Subcutaneous adipose tissue (tissue), 4 donors: Measurements from ENCODE around the gene REST. TPM values are rescaled to one million over a fixed set of nuclear protein-coding genes. Genes with fewer than 3 reads are reported as not detected.

Experiments
- total RNA-seq, 4 donors: library from RNA; depleted of rRNA; stranded (reverse); fragments of >200 nt; gene quantifications; one replicate each; pipeline ENCODE4 v1.1.0, GENCODE V29; 2016
- TF ChIP-seq, protein P1 (sequence below): fragments of 450-650 bp; IDR thresholded peaks from one replicate; pipeline ENCODE4 v1.5.1; 2016; ENCODE audit warnings: low read depth, mild to moderate bottlenecking, control low read depth, antibody characterized with exemption, moderate library complexity

The REST gene
- total RNA-seq, 4 donors from 2014 or later = 25.1 to 37.2 (median 32.1) TPM

DNA sequence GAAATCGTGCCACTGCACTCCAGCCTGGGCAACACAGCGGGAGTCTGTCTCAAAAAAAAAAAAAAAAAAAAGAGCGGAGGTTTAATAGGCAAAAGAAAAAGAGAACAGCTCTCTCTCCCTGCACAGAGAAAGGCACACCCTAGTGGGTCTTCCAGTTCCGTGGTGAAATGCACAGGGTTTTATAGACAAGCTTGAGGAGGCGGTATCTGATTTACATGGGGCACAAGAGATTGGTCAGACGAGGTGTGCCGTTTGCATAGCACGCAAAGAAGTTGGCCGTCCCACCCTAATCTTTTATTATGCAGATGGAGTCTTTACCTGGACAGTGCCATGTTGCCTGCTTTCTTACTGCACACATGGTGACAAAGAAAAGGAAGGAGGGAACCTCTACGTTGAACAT is 33.5 kb upstream of the REST start:
- TF ChIP-seq, protein P1, sequence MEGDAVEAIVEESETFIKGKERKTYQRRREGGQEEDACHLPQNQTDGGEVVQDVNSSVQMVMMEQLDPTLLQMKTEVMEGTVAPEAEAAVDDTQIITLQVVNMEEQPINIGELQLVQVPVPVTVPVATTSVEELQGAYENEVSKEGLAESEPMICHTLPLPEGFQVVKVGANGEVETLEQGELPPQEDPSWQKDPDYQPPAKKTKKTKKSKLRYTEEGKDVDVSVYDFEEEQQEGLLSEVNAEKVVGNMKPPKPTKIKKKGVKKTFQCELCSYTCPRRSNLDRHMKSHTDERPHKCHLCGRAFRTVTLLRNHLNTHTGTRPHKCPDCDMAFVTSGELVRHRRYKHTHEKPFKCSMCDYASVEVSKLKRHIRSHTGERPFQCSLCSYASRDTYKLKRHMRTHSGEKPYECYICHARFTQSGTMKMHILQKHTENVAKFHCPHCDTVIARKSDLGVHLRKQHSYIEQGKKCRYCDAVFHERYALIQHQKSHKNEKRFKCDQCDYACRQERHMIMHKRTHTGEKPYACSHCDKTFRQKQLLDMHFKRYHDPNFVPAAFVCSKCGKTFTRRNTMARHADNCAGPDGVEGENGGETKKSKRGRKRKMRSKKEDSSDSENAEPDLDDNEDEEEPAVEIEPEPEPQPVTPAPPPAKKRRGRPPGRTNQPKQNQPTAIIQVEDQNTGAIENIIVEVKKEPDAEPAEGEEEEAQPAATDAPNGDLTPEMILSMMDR = no peak

GRCh38 chr4:56874923-56875322 is 32.8 kb upstream of the REST start:
- TF ChIP-seq, protein P1 = no peak

GRCh38 chr4:56876264-56876663 is 31.4 kb upstream of the REST start:
- TF ChIP-seq, protein P1 = no peak

DNA sequence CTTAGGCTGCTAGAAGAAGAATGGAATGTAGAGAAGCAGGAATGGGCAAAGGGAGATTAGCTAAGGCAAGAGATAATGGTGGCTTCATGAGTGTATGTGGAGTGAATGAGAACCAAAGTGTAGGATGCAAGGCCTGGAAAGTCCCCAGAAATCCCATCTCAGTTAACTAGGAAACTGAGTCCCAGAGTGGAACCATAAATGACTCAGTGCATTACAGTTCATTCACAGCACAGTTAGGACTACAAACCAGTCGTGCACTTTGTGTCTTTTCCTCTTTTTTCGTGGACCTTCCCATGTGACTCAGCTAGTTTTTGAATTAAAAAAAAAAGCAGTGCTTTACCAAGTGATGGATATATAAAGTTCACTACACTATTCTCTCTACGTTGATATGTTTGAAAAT is 27.7 kb upstream of the REST start:
- TF ChIP-seq, protein P1 = no peak

- TF ChIP-seq, protein P1 = no peak
These were observed 27.1 kb upstream of the REST start for GRCh38 chr4:56880572-56880971.

GRCh38 chr4:56892691-56893090 is 15.0 kb upstream of the REST start:
- TF ChIP-seq, protein P1 = no peak

DNA sequence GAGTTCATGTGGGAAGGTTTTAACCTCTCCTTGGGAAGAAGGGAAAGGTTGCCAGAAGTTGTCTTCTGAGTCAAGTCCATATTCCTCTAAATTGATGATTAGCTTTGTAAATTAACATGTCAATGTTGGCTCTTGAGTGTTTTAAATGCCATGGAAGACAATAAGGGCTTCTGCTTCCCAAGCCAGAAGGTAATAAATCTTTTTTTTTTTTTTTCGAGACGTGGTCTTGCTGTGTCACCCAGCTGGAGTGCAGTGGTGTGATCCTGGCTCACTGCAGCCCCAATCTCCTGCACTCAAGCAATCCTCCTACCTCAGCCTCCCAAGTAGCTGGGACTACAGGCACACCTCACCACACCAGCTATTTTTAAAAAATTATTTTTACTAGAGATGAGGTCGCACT is 5.0 kb upstream of the REST start:
- TF ChIP-seq, protein P1 = no peak
